Measurements from ENCODE around the gene ZNF410. TPM values are rescaled to one million over a fixed set of nuclear protein-coding genes. Genes with fewer than 3 reads are reported as not detected.

Gene ZNF410
- total and polyA plus RNA-seq, 2 of the 13 experiments (the other 11 are each of a cell fraction or from before 2014, with no cell fraction given), result 19.2 to 44.3 TPM

DNA sequence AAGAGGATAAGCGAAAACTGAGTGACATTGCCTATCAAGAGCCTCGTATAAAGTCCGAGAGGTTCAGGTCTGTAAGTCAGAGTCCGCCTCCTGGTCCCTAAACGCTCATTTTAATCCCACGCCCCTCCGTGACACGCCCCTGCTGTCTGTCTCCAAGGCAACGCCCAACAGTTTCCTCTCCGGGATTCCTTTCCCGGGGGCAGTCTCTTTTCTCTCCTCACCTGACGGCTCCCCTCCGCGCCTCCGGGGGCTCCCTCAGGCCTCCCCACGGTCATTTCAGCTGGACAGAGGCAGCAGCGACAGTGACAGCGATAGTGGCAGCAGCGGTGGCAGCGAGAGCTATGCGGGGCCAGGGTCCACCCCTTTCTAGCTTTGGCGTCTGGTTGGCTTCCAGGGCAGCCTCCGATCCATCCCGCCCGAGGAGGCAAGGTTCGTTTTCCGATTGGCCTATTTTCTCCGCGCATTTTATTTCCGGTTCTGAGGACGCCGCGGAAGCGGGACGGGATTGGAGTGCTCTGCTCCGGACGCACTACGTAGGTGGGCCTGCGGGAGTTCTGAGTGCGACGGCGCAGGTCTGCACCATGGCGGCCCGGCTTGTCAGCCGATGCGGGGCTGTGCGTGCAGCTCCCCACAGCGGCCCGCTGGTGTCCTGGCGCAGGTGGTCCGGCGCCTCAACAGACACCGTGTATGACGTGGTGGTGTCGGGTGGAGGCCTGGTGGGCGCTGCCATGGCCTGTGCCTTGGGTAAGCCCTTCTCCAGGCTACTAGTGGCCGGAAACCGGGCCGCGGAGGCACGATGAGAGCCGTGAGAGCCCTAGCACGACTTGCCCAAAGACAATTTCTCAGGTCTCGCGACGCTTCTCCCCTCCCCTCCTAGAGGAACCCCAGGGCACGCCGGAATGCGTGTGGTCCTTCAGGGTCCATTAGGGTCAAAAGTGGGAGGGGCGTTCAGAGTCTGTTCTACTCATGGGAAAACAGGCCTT lies 63.4 kb downstream of the ZNF410 start, which contains the start of the genes COQ6 and FAM161B (continued):
- TF ChIP-seq, protein P1, sequence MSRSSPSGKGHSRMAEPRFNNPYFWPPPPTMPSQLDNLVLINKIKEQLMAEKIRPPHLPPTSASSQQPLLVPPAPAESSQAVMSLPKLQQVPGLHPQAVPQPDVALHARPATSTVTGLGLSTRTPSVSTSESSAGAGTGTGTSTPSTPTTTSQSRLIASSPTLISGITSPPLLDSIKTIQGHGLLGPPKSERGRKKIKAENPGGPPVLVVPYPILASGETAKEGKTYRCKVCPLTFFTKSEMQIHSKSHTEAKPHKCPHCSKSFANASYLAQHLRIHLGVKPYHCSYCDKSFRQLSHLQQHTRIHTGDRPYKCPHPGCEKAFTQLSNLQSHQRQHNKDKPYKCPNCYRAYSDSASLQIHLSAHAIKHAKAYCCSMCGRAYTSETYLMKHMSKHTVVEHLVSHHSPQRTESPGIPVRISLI (CRISPR knock-in tag; IDR thresholded peaks at IDR 0.05; ENCODE audit: borderline replicate concordance), result 0 out of 2 replicates have a peak, but pooled peaks have one; percentile 46
- TF ChIP-seq FOXK2 (IDR thresholded peaks at IDR 0.05), result no peak
- no peak for TF ChIP-seq TCF7 (IDR thresholded peaks at IDR 0.05; ENCODE audit: low read depth)
- TF ChIP-seq ZNF841 (CRISPR knock-in tag; IDR thresholded peaks at IDR 0.05; ENCODE audit: borderline replicate concordance), result no peak
- TF ChIP-seq RBM39 (IDR thresholded peaks at IDR 0.05; ENCODE audit: low read depth, low read length, poor library complexity, severe bottlenecking), result peak; percentile 69
- TF ChIP-seq RFXANK (CRISPR knock-in tag; IDR thresholded peaks at IDR 0.05), result no peak
- TF ChIP-seq, protein P2, sequence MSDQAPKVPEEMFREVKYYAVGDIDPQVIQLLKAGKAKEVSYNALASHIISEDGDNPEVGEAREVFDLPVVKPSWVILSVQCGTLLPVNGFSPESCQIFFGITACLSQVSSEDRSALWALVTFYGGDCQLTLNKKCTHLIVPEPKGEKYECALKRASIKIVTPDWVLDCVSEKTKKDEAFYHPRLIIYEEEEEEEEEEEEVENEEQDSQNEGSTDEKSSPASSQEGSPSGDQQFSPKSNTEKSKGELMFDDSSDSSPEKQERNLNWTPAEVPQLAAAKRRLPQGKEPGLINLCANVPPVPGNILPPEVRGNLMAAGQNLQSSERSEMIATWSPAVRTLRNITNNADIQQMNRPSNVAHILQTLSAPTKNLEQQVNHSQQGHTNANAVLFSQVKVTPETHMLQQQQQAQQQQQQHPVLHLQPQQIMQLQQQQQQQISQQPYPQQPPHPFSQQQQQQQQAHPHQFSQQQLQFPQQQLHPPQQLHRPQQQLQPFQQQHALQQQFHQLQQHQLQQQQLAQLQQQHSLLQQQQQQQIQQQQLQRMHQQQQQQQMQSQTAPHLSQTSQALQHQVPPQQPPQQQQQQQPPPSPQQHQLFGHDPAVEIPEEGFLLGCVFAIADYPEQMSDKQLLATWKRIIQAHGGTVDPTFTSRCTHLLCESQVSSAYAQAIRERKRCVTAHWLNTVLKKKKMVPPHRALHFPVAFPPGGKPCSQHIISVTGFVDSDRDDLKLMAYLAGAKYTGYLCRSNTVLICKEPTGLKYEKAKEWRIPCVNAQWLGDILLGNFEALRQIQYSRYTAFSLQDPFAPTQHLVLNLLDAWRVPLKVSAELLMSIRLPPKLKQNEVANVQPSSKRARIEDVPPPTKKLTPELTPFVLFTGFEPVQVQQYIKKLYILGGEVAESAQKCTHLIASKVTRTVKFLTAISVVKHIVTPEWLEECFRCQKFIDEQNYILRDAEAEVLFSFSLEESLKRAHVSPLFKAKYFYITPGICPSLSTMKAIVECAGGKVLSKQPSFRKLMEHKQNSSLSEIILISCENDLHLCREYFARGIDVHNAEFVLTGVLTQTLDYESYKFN (CRISPR knock-in tag; conservative IDR thresholded peaks at IDR 0.05), result peak; percentile 69
- TF ChIP-seq ZNF761 (CRISPR knock-in tag; conservative IDR thresholded peaks at IDR 0.05), result no peak
- TF ChIP-seq SRSF4 (IDR thresholded peaks at IDR 0.05; ENCODE audit: low read depth, low read length, poor library complexity, severe bottlenecking), result peak; percentile 50
- TF ChIP-seq HNRNPL (IDR thresholded peaks at IDR 0.05; ENCODE audit: low read depth, low read length), result no peak
- no peak for TF ChIP-seq ZNF550 (CRISPR knock-in tag; IDR thresholded peaks at IDR 0.05; ENCODE audit: borderline replicate concordance)
- no peak for TF ChIP-seq ZNF121 (CRISPR knock-in tag; IDR thresholded peaks at IDR 0.05)
- peak; percentile 92 for TF ChIP-seq ELF1 (CRISPR knock-in tag; IDR thresholded peaks at IDR 0.05)
- TF ChIP-seq ZNF570 (CRISPR knock-in tag; IDR thresholded peaks at IDR 0.05; ENCODE audit: borderline replicate concordance), result no peak
- no peak for TF ChIP-seq ZNF629 (CRISPR knock-in tag; conservative IDR thresholded peaks at IDR 0.05)
- no peak for TF ChIP-seq CCAR2 (optimal IDR thresholded peaks at IDR 0.05; ENCODE audit: low read depth, low read length)
- TF ChIP-seq DPF2 (CRISPR knock-in tag; IDR thresholded peaks at IDR 0.05; ENCODE audit: borderline replicate concordance, low read depth), result no peak
- no peak; the same call in 1 of the 2 replicates for TF ChIP-seq CCDC6 (CRISPR knock-in tag; IDR thresholded peaks at IDR 0.05)
- TF ChIP-seq HES4 (CRISPR knock-in tag; IDR thresholded peaks at IDR 0.05; ENCODE audit: borderline replicate concordance), result no peak; the same call in 1 of the 2 replicates

All from HepG2 (cell line).